H9 (cell line): ENCODE measurements around the gene AKAP1. TPM values are rescaled to one million over a fixed set of nuclear protein-coding genes. Genes with fewer than 3 reads are reported as not detected.

Experiments used
- DNase-seq: peaks from one replicate; pipeline ENCODE4 v3.0.0-alpha.2; 2017
- H2AFZ ChIP-seq: one replicate; pipeline ENCODE4 v1.6.1; 2013; ENCODE audit warnings: mild to moderate bottlenecking, low read length, control low read depth, moderate library complexity
- H2AK5ac ChIP-seq: 2 replicates; pipeline ENCODE4 v1.6.1; 2013; ENCODE audit warnings: low read length, control low read depth, mixed read lengths; ENCODE audit not compliant: insufficient read length
- H2BK120ac ChIP-seq: one replicate; pipeline ENCODE4 v1.6.1; 2013; ENCODE audit warnings: low read depth, mild to moderate bottlenecking, low read length, control low read depth, inconsistent platforms; ENCODE audit not compliant: poor library complexity, severe bottlenecking
- H2BK12ac ChIP-seq: 2 replicates; pipeline ENCODE4 v1.6.1; 2013; ENCODE audit warnings: low read length, control low read depth, mixed read lengths, low read depth; ENCODE audit not compliant: insufficient read length
- H2BK15ac ChIP-seq: 2 replicates; pipeline ENCODE4 v1.6.1; 2013; ENCODE audit warnings: low read depth, low read length, control low read depth
- H2BK20ac ChIP-seq: one replicate; pipeline ENCODE4 v1.6.1; 2013; ENCODE audit warnings: low read depth, mild to moderate bottlenecking, low read length, control low read depth, inconsistent platforms; ENCODE audit not compliant: poor library complexity, severe bottlenecking
- H2BK5ac ChIP-seq: 2 replicates; pipeline ENCODE4 v1.6.1; 2013; ENCODE audit warnings: low read length, control low read depth, mixed read lengths; ENCODE audit not compliant: insufficient read length
- H3K14ac ChIP-seq: 2 replicates; pipeline ENCODE4 v1.6.1; 2013; ENCODE audit warnings: low read length, control low read depth; ENCODE audit not compliant: insufficient read depth
- H3K18ac ChIP-seq: 2 replicates; pipeline ENCODE4 v1.6.1; 2013; ENCODE audit warnings: low read depth, mild to moderate bottlenecking, mixed read lengths, low read length, control low read depth; ENCODE audit not compliant: insufficient read length
- H3K23ac ChIP-seq: 2 replicates; pipeline ENCODE4 v1.6.1; 2013; ENCODE audit warnings: low read length, control low read depth, mixed read lengths, low read depth; ENCODE audit not compliant: insufficient read length
- H3K23me2 ChIP-seq: 2 replicates; pipeline ENCODE4 v1.6.1; 2013; ENCODE audit warnings: low read depth, mild to moderate bottlenecking, mixed read lengths, low read length, control low read depth; ENCODE audit not compliant: insufficient read length, poor library complexity, severe bottlenecking
- H3K27ac ChIP-seq: 2 replicates; pipeline ENCODE4 v1.5.1; 2013; ENCODE audit warnings: low read length, control low read depth, mixed read lengths, low read depth; ENCODE audit not compliant: insufficient read length
- H3K27me3 ChIP-seq: 2 replicates; pipeline ENCODE4 v1.6.1; 2013; ENCODE audit warnings: low read length, control low read depth, inconsistent platforms; ENCODE audit not compliant: insufficient read depth
- H3K4ac ChIP-seq: 2 replicates; pipeline ENCODE4 v1.6.1; 2013; ENCODE audit warnings: low read depth, mild to moderate bottlenecking, control low read depth, inconsistent platforms, low read length, moderate library complexity
- H3K4me1 ChIP-seq: 2 replicates; pipeline ENCODE4 v1.6.1; 2013; ENCODE audit warnings: low read length, control low read depth, inconsistent platforms; ENCODE audit not compliant: insufficient read depth
- H3K4me2 ChIP-seq: 2 replicates; pipeline ENCODE4 v1.6.1; 2013; ENCODE audit warnings: low read length, control low read depth, mixed read lengths; ENCODE audit not compliant: insufficient read length, insufficient read depth
- H3K56ac ChIP-seq: 2 replicates; pipeline ENCODE4 v1.6.1; 2013; ENCODE audit warnings: low read depth, mild to moderate bottlenecking, mixed read lengths, low read length, control low read depth; ENCODE audit not compliant: insufficient read length
- H3K79me1 ChIP-seq: 2 replicates; pipeline ENCODE4 v1.6.1; 2013; ENCODE audit warnings: low read depth, mild to moderate bottlenecking, moderate library complexity, low read length, control low read depth, inconsistent platforms; ENCODE audit not compliant: insufficient read depth, poor library complexity, severe bottlenecking
- H3K79me2 ChIP-seq: 2 replicates; pipeline ENCODE4 v1.6.1; 2013; ENCODE audit warnings: low read length, control low read depth, inconsistent platforms; ENCODE audit not compliant: insufficient read depth
- H3K9ac ChIP-seq: 2 replicates; pipeline ENCODE4 v1.6.1; 2013; ENCODE audit warnings: low read length, control low read depth, mixed read lengths; ENCODE audit not compliant: insufficient read length; ENCODE audit errors: extremely low read depth
- H3K9me3 ChIP-seq: one replicate; pipeline ENCODE4 v1.6.1; 2013; ENCODE audit warnings: low read depth, low read length, inconsistent platforms; ENCODE audit not compliant: control insufficient read depth
- H3T11ph ChIP-seq: one replicate; pipeline ENCODE4 v1.6.1; 2013; ENCODE audit warnings: mild to moderate bottlenecking, low read length, control low read depth, inconsistent platforms
- H4K20me1 ChIP-seq: one replicate; pipeline ENCODE4 v1.6.1; 2013; ENCODE audit not compliant: control insufficient read depth, insufficient read length, insufficient read depth
- H4K5ac ChIP-seq: 2 replicates; pipeline ENCODE4 v1.6.1; 2013; ENCODE audit warnings: low read depth, mild to moderate bottlenecking, mixed read lengths, low read length, control low read depth; ENCODE audit not compliant: insufficient read length
- H4K8ac ChIP-seq: replicated peaks from 2 replicates; pipeline ENCODE4 v1.6.1; 2013; ENCODE audit warnings: low read length, control low read depth, mixed read lengths, low read depth; ENCODE audit not compliant: insufficient read length
- H4K91ac ChIP-seq: 2 replicates; pipeline ENCODE4 v1.6.1; 2013; ENCODE audit warnings: low read depth, mild to moderate bottlenecking, moderate library complexity, mixed read lengths, low read length, control low read depth; ENCODE audit not compliant: insufficient read length
- H3K27ac Mint-ChIP-seq, 3 experiments: 2 replicates in 2 of 3; 3 replicates in 1 of 3; pipeline ENCODE4 v1.8.0; 2020 to 2021; ENCODE audit warnings: mixed read lengths in 3 of 3, mild to moderate bottlenecking in 1 of 3, moderate library complexity in 1 of 3
- H3K27me3 Mint-ChIP-seq: 2 replicates; pipeline ENCODE4 v1.8.0; 2021; ENCODE audit warnings: low read depth, mild to moderate bottlenecking, moderate library complexity, mixed read lengths
- H3K36me3 Mint-ChIP-seq, 3 experiments: 2 replicates in 2 of 3; 3 replicates in 1 of 3; pipeline ENCODE4 v1.8.0; 2020 to 2021; ENCODE audit warnings: low read depth in 3 of 3, mixed read lengths in 3 of 3; ENCODE audit not compliant: insufficient read depth in 1 of 3
- H3K4me1 Mint-ChIP-seq, 2 experiments: 2 replicates each; pipeline ENCODE4 v1.8.0; 2020; ENCODE audit warnings: mixed read lengths in 2 of 2
- H3K4me3 Mint-ChIP-seq, 2 experiments: 2 replicates in 1 of 2; 3 replicates in 1 of 2; pipeline ENCODE4 v1.8.0; 2020 to 2021; ENCODE audit warnings: mild to moderate bottlenecking in 2 of 2, mixed read lengths in 2 of 2, moderate library complexity in 1 of 2
- H3K9me3 Mint-ChIP-seq, 2 experiments: 2 replicates in 1 of 2; 3 replicates in 1 of 2; pipeline ENCODE4 v1.8.0; 2020; ENCODE audit warnings: mild to moderate bottlenecking in 2 of 2, mixed read lengths in 2 of 2, moderate library complexity in 1 of 2
- WGBS: extraction: QIAGEN DNeasy Blood & Tissue Kit; methylation state at CpG from one replicate; pipeline ENCODE4 v1.1.7; 2013; ENCODE audit warnings: missing lambda C conversion rate, low lambda C conversion rate, mixed read lengths; ENCODE audit not compliant: insufficient read length; ENCODE audit errors: extremely low coverage; 5-methylcytosine and 5-hydroxymethylcytosine counted together
- total RNA-seq: library from RNA; stranded (reverse); gene quantifications from 2 replicates; pipeline ENCODE4 v1.2.1, GENCODE V29; 2021
- TF ChIP-seq, protein P1 (sequence below): fragments of 200-600 bp; sonication (generic); conservative IDR thresholded peaks from 3 replicates; pipeline ENCODE4 v1.8.0; 2021; ENCODE audit warnings: antibody characterized with exemption, mild to moderate bottlenecking

Gene AKAP1
- total RNA-seq, 1 experiment from 2014 or later = 61.2 TPM

- H4K91ac ChIP-seq = no peak overlapping the region
- peaks cover 33 to 60% (median 50%) of the 10 kb centered on the region in 3 experiments for H3K36me3 Mint-ChIP-seq
- H2BK15ac ChIP-seq = no peak overlapping the region
- peaks cover 6% of the 10 kb centered on the region for H3K79me1 ChIP-seq
- DNase-seq = peak; percentile 62
- no peak overlapping the region for H2BK12ac ChIP-seq
- no peak overlapping the region for H2BK120ac ChIP-seq
- H3K56ac ChIP-seq = no peak overlapping the region
- H4K8ac ChIP-seq = no peak overlapping the region
- no peak overlapping the region for H3K18ac ChIP-seq
- H4K20me1 ChIP-seq = peaks cover 2% of the 10 kb centered on the region
- TF ChIP-seq, protein P1, sequence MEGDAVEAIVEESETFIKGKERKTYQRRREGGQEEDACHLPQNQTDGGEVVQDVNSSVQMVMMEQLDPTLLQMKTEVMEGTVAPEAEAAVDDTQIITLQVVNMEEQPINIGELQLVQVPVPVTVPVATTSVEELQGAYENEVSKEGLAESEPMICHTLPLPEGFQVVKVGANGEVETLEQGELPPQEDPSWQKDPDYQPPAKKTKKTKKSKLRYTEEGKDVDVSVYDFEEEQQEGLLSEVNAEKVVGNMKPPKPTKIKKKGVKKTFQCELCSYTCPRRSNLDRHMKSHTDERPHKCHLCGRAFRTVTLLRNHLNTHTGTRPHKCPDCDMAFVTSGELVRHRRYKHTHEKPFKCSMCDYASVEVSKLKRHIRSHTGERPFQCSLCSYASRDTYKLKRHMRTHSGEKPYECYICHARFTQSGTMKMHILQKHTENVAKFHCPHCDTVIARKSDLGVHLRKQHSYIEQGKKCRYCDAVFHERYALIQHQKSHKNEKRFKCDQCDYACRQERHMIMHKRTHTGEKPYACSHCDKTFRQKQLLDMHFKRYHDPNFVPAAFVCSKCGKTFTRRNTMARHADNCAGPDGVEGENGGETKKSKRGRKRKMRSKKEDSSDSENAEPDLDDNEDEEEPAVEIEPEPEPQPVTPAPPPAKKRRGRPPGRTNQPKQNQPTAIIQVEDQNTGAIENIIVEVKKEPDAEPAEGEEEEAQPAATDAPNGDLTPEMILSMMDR = peak; percentile 44
- H3K4me2 ChIP-seq = no peak overlapping the region
- no peak overlapping the region for H2BK5ac ChIP-seq
- no peak overlapping the region for H3K27ac ChIP-seq
- no peak overlapping the region for H3K9ac ChIP-seq
- peak overlapping the region; percentile 23 to 83 (median 82); a peak in 3 of 7 replicates for H3K27ac Mint-ChIP-seq
- H3K23ac ChIP-seq = no peak overlapping the region
- peaks cover 61 to 69% of the 10 kb centered on the region in 2 experiments for H3K4me1 Mint-ChIP-seq
- H3K23me2 ChIP-seq = no peaks in the 10 kb centered on the region
- no peak overlapping the region for H4K5ac ChIP-seq
- no peak overlapping the region for H3K4ac ChIP-seq
- WGBS = no CpG with 5 or more reads among the region's 14 CpGs
- H2AK5ac ChIP-seq = no peak overlapping the region
- no peaks in the 10 kb centered on the region for H3K9me3 ChIP-seq
- no peaks in the 10 kb centered on the region for H3K9me3 Mint-ChIP-seq
- no peak overlapping the region; a peak in 1 of 5 replicates for H3K4me3 Mint-ChIP-seq
- no peak overlapping the region for H2AFZ ChIP-seq
- H3K27me3 Mint-ChIP-seq = no peaks in the 10 kb centered on the region
- H3K27me3 ChIP-seq = no peaks in the 10 kb centered on the region
- H2BK20ac ChIP-seq = no peak overlapping the region
- no peaks in the 10 kb centered on the region; the same call in 1 of the 2 replicates for H3K79me2 ChIP-seq
- no peak overlapping the region for H3T11ph ChIP-seq
- H3K14ac ChIP-seq = no peak overlapping the region
- H3K4me1 ChIP-seq = peaks cover 2% of the 10 kb centered on the region; the same call in 1 of the 2 replicates
Observed at GRCh38 chr17:57109393-57110151, 24.5 kb downstream of the AKAP1 start.
